H9 (cell line): ENCODE results near the gene FAM236B. TPM values are rescaled to one million over a fixed set of nuclear protein-coding genes. Genes with fewer than 3 reads are reported as not detected.

ENCODE experiments used
- total RNA-seq: library from RNA; stranded (reverse); gene quantifications from 2 replicates; pipeline ENCODE4 v1.2.1, GENCODE V29; 2021

FAM236B gene
- total RNA-seq, 1 experiment from 2014 or later: not detected

Other genes starting within 250 kb of the FAM236B start
- gene HDAC8, start 209.8 kb downstream of the FAM236B start, total RNA-seq: 21.4 and 21.6 TPM in 2 replicates
- gene PHKA1, start 68.4 kb downstream of the FAM236B start, total RNA-seq: 6.5 and 6.6 TPM in 2 replicates
- gene DMRTC1B, start 5.8 kb downstream of the FAM236B start, total RNA-seq: not detected in 2 replicates
- gene FAM236D, start 25.6 kb upstream of the FAM236B start, total RNA-seq: not detected in 2 replicates
- not detected in 2 replicates for gene FAM236C, start 130.0 kb upstream of the FAM236B start, total RNA-seq
- not detected in 2 replicates for gene FAM236A, start 155.5 kb upstream of the FAM236B start, total RNA-seq
- not detected in 2 replicates for gene DMRTC1, start 161.2 kb upstream of the FAM236B start, total RNA-seq
- gene PABPC1L2B, start 220.3 kb upstream of the FAM236B start, total RNA-seq: 1.8 TPM in 2 replicates